Ishikawa (cell line): ENCODE results near the gene ZNF74.
A peak's percentile ranks its signal among the peaks of the same experiment; 100 is the strongest.

Source experiments
- CEBPB ChIP-seq: IDR thresholded peaks from 2 replicates; pipeline ENCODE4 v1.6.1; 2012
- CREB1 ChIP-seq: IDR thresholded peaks from 2 replicates; pipeline ENCODE4 v1.6.1; 2012; ENCODE audit warnings: low read depth
- EGR1 ChIP-seq: IDR thresholded peaks from 2 replicates; pipeline ENCODE4 v1.6.1; 2012
- EP300 ChIP-seq: IDR thresholded peaks from 2 replicates; pipeline ENCODE4 v1.6.1; 2012; ENCODE audit warnings: borderline replicate concordance
- FOXM1 ChIP-seq: IDR thresholded peaks from 2 replicates; pipeline ENCODE4 v1.6.1; 2012; ENCODE audit warnings: low read depth, borderline replicate concordance
- NFIC ChIP-seq: IDR thresholded peaks from 2 replicates; pipeline ENCODE4 v1.6.1; 2012
- RAD21 ChIP-seq: IDR thresholded peaks from 2 replicates; pipeline ENCODE4 v1.6.1; 2012; ENCODE audit warnings: low read depth
- TAF1 ChIP-seq: IDR thresholded peaks from 2 replicates; pipeline ENCODE4 v1.6.1; 2012; ENCODE audit warnings: low read depth, mild to moderate bottlenecking
- TCF12 ChIP-seq: IDR thresholded peaks from 2 replicates; pipeline ENCODE4 v1.6.1; 2012; ENCODE audit warnings: low read depth
- TEAD4 ChIP-seq: IDR thresholded peaks from 2 replicates; pipeline ENCODE4 v1.6.1; 2012
- YY1 ChIP-seq: IDR thresholded peaks from 2 replicates; pipeline ENCODE4 v1.6.1; 2012; ENCODE audit warnings: low read depth
- ZBTB7A ChIP-seq: IDR thresholded peaks from 2 replicates; pipeline ENCODE4 v1.6.1; 2012; ENCODE audit warnings: low read depth
- TF ChIP-seq, protein P1 (sequence below): IDR thresholded peaks from 2 replicates; pipeline ENCODE4 v1.6.1; 2012
- TF ChIP-seq, protein P2 (sequence below): IDR thresholded peaks from 2 replicates; pipeline ENCODE4 v1.6.1; 2012
- TF ChIP-seq, protein P3 (sequence below): IDR thresholded peaks from 2 replicates; pipeline ENCODE4 v1.6.1; 2012; ENCODE audit warnings: low read depth, mild to moderate bottlenecking

ZNF74 gene

DNA sequence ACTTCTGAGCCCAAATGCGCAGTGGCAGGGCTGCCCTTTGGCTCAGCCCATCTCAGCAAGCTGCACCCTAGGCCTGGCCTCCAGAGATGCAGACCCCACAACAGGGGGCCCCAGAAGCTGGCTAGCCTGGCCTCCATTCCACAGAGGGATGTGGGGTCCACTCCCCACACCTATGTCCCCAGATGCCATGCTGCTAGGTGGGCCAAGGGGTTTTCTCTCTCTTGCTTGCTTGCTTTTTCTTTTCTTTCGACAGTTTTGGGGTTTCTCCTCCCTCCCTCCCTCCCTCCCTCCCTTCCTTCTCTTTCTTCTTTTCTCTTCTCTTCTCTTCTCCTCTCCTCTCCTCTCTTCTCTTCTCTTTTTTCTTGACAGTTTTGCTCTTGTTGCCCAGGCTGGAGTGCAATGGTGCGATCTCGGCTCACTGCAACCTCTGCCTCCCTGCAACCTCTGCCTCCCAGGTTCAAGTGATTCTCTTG is 34.0 kb downstream of the ZNF74 start:
- TF ChIP-seq CREB1 (no peak), YY1 (no peak), TAF1 (no peak), EGR1 (no peak), NFIC (no peak), ZBTB7A (no peak), EP300 (no peak)
- TF ChIP-seq, protein P1, sequence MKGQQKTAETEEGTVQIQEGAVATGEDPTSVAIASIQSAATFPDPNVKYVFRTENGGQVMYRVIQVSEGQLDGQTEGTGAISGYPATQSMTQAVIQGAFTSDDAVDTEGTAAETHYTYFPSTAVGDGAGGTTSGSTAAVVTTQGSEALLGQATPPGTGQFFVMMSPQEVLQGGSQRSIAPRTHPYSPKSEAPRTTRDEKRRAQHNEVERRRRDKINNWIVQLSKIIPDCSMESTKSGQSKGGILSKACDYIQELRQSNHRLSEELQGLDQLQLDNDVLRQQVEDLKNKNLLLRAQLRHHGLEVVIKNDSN, result no peak
- TF ChIP-seq, protein P2, sequence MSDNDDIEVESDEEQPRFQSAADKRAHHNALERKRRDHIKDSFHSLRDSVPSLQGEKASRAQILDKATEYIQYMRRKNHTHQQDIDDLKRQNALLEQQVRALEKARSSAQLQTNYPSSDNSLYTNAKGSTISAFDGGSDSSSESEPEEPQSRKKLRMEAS, result no peak
- TF ChIP-seq, protein P3, sequence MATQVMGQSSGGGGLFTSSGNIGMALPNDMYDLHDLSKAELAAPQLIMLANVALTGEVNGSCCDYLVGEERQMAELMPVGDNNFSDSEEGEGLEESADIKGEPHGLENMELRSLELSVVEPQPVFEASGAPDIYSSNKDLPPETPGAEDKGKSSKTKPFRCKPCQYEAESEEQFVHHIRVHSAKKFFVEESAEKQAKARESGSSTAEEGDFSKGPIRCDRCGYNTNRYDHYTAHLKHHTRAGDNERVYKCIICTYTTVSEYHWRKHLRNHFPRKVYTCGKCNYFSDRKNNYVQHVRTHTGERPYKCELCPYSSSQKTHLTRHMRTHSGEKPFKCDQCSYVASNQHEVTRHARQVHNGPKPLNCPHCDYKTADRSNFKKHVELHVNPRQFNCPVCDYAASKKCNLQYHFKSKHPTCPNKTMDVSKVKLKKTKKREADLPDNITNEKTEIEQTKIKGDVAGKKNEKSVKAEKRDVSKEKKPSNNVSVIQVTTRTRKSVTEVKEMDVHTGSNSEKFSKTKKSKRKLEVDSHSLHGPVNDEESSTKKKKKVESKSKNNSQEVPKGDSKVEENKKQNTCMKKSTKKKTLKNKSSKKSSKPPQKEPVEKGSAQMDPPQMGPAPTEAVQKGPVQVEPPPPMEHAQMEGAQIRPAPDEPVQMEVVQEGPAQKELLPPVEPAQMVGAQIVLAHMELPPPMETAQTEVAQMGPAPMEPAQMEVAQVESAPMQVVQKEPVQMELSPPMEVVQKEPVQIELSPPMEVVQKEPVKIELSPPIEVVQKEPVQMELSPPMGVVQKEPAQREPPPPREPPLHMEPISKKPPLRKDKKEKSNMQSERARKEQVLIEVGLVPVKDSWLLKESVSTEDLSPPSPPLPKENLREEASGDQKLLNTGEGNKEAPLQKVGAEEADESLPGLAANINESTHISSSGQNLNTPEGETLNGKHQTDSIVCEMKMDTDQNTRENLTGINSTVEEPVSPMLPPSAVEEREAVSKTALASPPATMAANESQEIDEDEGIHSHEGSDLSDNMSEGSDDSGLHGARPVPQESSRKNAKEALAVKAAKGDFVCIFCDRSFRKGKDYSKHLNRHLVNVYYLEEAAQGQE, result no peak

DNA sequence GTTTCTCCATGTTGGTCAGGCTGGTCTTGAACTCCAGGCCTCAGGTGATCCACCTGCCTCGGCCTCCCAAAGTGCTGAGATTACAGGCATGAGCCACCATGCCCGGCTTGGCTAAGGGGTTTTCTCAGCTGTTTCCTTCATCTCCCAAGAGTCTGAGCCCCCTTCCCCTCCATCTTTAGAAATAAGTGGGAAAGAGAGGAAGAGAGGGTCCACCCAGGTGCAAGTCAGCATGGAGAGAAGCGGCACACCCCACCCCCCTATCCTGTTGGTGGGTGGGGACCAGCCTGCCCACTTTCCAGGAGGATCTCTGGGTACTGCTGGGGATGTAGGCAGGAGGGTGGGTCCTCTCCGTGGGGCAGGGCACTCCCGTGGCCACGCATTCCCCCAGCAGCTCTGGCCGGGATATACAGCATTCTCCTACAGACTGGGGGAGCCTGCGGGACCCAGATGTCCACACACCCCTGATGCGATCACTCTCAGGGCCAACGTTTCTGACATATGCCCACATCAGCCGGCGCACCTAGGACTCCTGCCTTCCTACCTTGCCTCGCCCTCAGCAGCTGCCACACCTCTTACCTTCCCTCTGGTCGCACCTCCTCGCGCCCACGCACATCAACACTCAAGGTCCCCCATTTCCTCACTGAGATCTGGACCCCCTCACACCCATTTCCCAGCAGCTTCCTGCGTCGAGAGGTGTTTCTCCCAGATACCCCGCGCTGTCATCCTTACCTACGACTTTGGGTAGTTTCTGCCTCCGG is 34.7 kb downstream of the ZNF74 start:
- TF ChIP-seq, protein P3, result no peak
- TF ChIP-seq YY1 (no peak), EGR1 (no peak), ZBTB7A (no peak), EP300 (no peak), TEAD4 (no peak), CEBPB (no peak), TCF12 (no peak), TAF1 (no peak), CREB1 (no peak), FOXM1 (no peak), NFIC (no peak), RAD21 (no peak)
- TF ChIP-seq, protein P1, result no peak
- TF ChIP-seq, protein P2, result no peak

DNA sequence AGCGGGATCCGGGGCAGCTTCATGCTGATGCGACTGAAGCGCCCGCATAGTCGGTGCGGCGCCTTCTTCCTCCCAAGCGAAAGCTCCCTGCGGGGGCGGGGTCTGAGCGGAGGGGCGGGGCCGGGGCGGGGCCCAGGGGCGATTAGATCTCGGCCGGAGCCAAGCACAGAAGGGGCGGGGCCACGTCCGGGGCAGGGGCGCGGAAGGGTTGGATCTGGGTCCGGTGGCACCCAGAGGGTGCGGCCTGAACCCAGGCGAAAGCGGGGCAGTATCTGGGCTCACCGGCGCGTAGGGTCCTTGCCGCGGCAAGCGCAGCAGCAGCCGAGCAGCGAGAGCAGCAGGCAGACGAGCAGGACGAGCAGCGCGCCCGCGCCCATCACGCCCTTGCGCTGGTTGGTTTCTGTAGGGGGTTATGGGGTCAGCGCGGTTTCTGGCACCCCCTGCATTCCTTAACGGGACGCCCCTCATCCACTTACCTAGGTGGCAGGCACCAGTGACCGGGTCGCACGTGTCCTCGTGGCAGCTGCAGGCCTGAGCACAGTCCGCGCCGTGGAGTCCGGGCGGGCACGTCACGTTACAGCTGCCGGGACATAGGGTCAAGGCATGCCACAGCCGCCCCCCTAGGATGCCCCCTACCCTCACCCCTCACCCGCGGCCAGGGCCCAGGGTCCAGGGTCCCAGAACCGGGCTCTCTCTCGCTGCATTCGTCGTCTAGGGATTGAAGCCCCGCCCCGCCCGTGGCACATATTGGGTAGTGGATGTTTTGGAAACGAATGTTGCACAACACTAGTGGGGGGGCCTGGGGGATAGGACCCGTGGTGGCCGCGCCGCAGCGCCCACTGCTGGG is 35.5 kb downstream of the ZNF74 start:
- TF ChIP-seq TCF12 (no peak), EGR1 (no peak), CREB1 (no peak), ZBTB7A (0 out of 2 replicates have a peak, but pooled peaks have one; percentile 13)
- TF ChIP-seq, protein P1, result no peak
- TF ChIP-seq, protein P2, result no peak

DNA sequence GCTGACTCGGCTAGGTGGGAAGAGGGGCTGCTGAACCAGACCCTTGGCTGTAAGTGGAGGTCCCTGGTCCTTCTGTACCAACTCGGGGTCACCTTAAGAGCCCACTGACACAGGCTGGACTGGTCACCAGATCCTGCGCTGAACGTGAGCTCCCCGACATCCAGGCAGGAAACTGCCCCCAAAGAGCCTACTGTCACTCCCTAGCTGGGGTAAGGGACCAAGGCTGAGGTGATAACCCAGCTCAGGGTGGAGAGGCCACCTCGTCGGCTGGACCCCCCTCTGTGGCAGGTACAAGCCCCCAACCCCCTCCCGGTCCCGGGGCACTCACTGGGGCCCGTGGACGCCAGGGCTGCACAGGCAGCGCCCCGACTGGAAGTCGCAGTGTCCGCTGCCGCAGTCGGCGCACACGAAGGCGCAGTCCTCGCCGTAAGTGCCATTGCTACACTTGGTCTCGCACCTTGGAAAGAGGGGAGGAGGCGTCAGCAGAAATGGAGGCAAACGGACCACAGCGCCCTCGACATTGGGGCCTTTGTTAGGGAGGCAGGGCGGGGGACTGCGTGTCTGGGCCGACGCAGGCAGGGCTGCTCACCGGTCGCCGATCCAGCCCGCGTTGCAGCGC is 36.3 kb downstream of the ZNF74 start:
- TF ChIP-seq YY1, result no peak
- TF ChIP-seq FOXM1, result no peak
- TF ChIP-seq NFIC, result no peak
- TF ChIP-seq TEAD4, result no peak
- TF ChIP-seq, protein P1, result no peak
- no peak for TF ChIP-seq ZBTB7A
- no peak for TF ChIP-seq RAD21
- no peak for TF ChIP-seq EGR1
- no peak for TF ChIP-seq EP300
- TF ChIP-seq, protein P3, result no peak
- no peak for TF ChIP-seq TAF1
- no peak for TF ChIP-seq CEBPB
- no peak for TF ChIP-seq TCF12
- TF ChIP-seq, protein P2, result no peak
- TF ChIP-seq CREB1, result no peak
